HepG2 (cell line): ENCODE data around the gene S100A5. TPM values are rescaled to one million over a fixed set of nuclear protein-coding genes. Genes with fewer than 3 reads are reported as not detected.
A peak's percentile ranks its signal among the peaks of the same experiment; 100 is the strongest.

ENCODE experiments used
- FOSL1 ChIP-seq: sonication (generic); formaldehyde crosslinking; IDR thresholded peaks from 2 replicates; pipeline ENCODE4 v1.9.0; 2021; ENCODE audit warnings: missing genetic modification reagents, borderline replicate concordance
- FOXA1 ChIP-seq, 2 experiments: fragments of 450-650 bp in 1 of 2; sonication (generic) in 1 of 2; formaldehyde crosslinking in 1 of 2; IDR thresholded peaks; 2 replicates each; pipeline versions ENCODE4 v1.4.0 to v1.6.1; 2016 to 2020; ENCODE audit warnings: missing genetic modification reagents in 1 of 2
- IKZF1 ChIP-seq: fragments of 450-650 bp; IDR thresholded peaks from 2 replicates; pipeline ENCODE4 v1.7.1; 2016
- ISL2 ChIP-seq: sonication (generic); formaldehyde crosslinking; IDR thresholded peaks from 2 replicates; pipeline ENCODE4 v1.5.0; 2020; ENCODE audit warnings: missing genetic modification reagents
- KAT8 ChIP-seq: IDR thresholded peaks from 2 replicates; pipeline ENCODE4 v1.6.1; 2016; ENCODE audit warnings: missing genetic modification reagents, missing compliant biosample characterization
- KLF9 ChIP-seq: IDR thresholded peaks from 2 replicates; pipeline ENCODE4 v1.6.1; 2016; ENCODE audit warnings: low read depth
- MTERF4 ChIP-seq: sonication (generic); formaldehyde crosslinking; IDR thresholded peaks from 2 replicates; pipeline ENCODE4 v1.8.0; 2023; ENCODE audit warnings: mild to moderate bottlenecking, missing genetic modification reagents
- NBN ChIP-seq: fragments of 450-650 bp; conservative IDR thresholded peaks from 2 replicates; pipeline ENCODE4 v1.6.1; 2017
- PLRG1 ChIP-seq: fragments of 450-650 bp; conservative IDR thresholded peaks from 2 replicates; pipeline ENCODE4 v1.6.1; 2016
- RARG ChIP-seq: sonication (generic); formaldehyde crosslinking; IDR thresholded peaks from 2 replicates; pipeline ENCODE4 v1.4.0; 2020; ENCODE audit warnings: low read depth, mild to moderate bottlenecking, missing genetic modification reagents
- SOX13 ChIP-seq, 3 experiments: fragments of 450-650 bp in 1 of 3; sonication (generic) in 1 of 3; formaldehyde crosslinking in 1 of 3; IDR thresholded peaks in 2 of 3; conservative IDR thresholded peaks in 1 of 3; 2 replicates each; pipeline versions ENCODE4 v1.5.0 to v1.6.1; 2016 to 2020; ENCODE audit warnings: antibody characterized with exemption in 1 of 3, mild to moderate bottlenecking in 1 of 3, missing compliant biosample characterization in 1 of 3, missing genetic modification reagents in 1 of 3, moderate library complexity in 1 of 3
- TBL1XR1 ChIP-seq: fragments of 150-350 bp; IDR thresholded peaks from 2 replicates; pipeline ENCODE4 v1.6.1; 2014; ENCODE audit warnings: borderline replicate concordance, low read length; ENCODE audit not compliant: partially characterized antibody
- TFAP4 ChIP-seq: sonication (generic); IDR thresholded peaks from 2 replicates; pipeline ENCODE4 v1.6.1; 2016; ENCODE audit warnings: low read depth, borderline replicate concordance
- ZBTB7B ChIP-seq: sonication (generic); formaldehyde crosslinking; IDR thresholded peaks from 2 replicates; pipeline ENCODE4 v1.4.0; 2020; ENCODE audit warnings: missing genetic modification reagents
- ZNF251 ChIP-seq: sonication (generic); formaldehyde crosslinking; IDR thresholded peaks from 2 replicates; pipeline ENCODE4 v1.9.0; 2021; ENCODE audit warnings: mild to moderate bottlenecking, missing genetic modification reagents
- ZNF256 ChIP-seq: sonication (generic); formaldehyde crosslinking; conservative IDR thresholded peaks from 2 replicates; pipeline ENCODE4 v1.4.0; 2020; ENCODE audit warnings: missing genetic modification reagents
- ZNF441 ChIP-seq: sonication (generic); formaldehyde crosslinking; IDR thresholded peaks from 2 replicates; pipeline ENCODE4 v1.7.0; 2021; ENCODE audit warnings: missing genetic modification reagents, borderline replicate concordance
- ZNF737 ChIP-seq: sonication (generic); formaldehyde crosslinking; IDR thresholded peaks from 2 replicates; pipeline ENCODE4 v1.5.0; 2020; ENCODE audit warnings: missing genetic modification reagents, mild to moderate bottlenecking, borderline replicate concordance
- ZNF746 ChIP-seq: sonication (generic); formaldehyde crosslinking; IDR thresholded peaks from 2 replicates; pipeline ENCODE4 v1.8.0; 2022; ENCODE audit warnings: mild to moderate bottlenecking, missing genetic modification reagents
- polyA plus RNA-seq, 8 experiments: library from polyadenylated mRNA; depleted of rRNA in 3 of 8; stranded (reverse) in 7 of 8; unstranded in 1 of 8; fragments of >200 nt; fragmentation: Illumina TruSeq in 4 of 8; extraction: Trizol in 4 of 8; gene quantifications; 2 replicates each; pipeline versions ENCODE4 v1.2.1 to v1.2.3, GENCODE V29; 2011 to 2016; ENCODE audit warnings: low read depth in 4 of 8, missing spikeins in 1 of 8, mixed read lengths in 1 of 8; ENCODE audit not compliant: insufficient read depth in 1 of 8
- total RNA-seq, 5 experiments: library from RNA; depleted of rRNA; stranded (reverse); fragments of >200 nt; fragmentation: Illumina TruSeq; extraction: Trizol; gene quantifications; 2 replicates each; pipeline ENCODE4 v1.2.3, GENCODE V29; 2016; ENCODE audit warnings: low read depth in 1 of 5
- TF ChIP-seq, protein P1 (sequence below): sonication (generic); formaldehyde crosslinking; IDR thresholded peaks from 2 replicates; pipeline ENCODE4 v1.9.0; 2022; ENCODE audit warnings: missing genetic modification reagents, mild to moderate bottlenecking, borderline replicate concordance
- TF ChIP-seq, protein P2 (sequence below): sonication (generic); formaldehyde crosslinking; IDR thresholded peaks from 2 replicates; pipeline ENCODE4 v1.4.0; 2020; ENCODE audit warnings: missing genetic modification reagents, low read depth, mild to moderate bottlenecking, borderline replicate concordance
- TF ChIP-seq, protein P3 (sequence below): IDR thresholded peaks from 2 replicates; pipeline ENCODE4 v1.6.1; 2016; ENCODE audit warnings: missing genetic modification reagents, missing compliant biosample characterization

S100A5 gene
- total and polyA plus RNA-seq, 2 of the 13 experiments (the other 11 are each of a cell fraction or from before 2014, with no cell fraction given) = not detected

DNA sequence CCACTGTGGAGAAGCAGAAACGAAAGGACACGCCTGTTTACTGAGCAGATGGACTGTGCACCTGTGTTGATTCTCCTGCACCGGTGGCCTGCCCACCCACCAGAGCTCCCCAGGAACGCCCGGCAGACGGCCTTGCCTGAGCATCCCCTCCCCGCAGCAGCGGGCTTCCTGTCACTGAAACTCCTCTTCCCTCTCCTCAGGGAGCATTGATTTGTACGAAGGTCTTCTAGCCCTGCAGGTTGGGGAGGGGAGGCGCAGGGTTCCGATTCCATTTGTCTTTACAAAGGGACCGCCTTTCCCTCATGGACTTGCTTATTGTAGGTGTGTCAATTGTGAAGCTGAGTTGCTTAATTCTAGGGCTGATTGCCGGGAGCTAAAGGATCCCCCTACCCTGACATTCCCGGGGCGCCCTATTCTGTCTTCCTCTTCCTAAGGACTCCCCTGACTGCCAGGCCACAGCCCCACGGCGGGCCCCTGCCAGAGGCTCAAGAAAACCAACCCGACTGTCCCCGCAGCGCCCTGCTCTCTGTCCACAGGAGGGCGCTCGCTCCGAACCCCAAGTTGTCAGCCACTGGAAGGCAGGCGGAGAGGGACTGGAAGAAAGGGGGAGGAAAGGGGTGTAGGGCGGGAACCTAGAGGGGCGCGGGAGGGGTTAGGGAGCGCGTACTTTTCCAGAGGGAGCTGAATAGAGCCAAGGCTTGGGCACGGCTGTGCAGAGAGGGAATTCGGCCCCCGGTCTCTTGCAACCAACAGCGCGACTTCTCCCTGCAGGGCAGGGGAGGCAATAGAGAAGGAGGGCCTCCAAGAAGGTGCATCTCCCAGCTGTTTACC lies 7.8 kb downstream of the S100A5 start (continued):
- TF ChIP-seq ZBTB7B (peak; percentile 70; the same call in 1 of the 2 replicates), ISL2 (CRISPR knock-in tag) (no peak), ZNF746 (CRISPR knock-in tag) (no peak), ZNF737 (CRISPR knock-in tag) (no peak), NBN (no peak), ZNF256 (CRISPR knock-in tag) (no peak), ZNF441 (CRISPR knock-in tag) (no peak), MTERF4 (no peak), TBL1XR1 (no peak), RARG (CRISPR knock-in tag) (no peak), PLRG1 (no peak), FOXA1 (IDR thresholded peaks at IDR 0.05) (no peak), FOXA1 (CRISPR knock-in tag; IDR thresholded peaks at IDR 0.05) (peak; percentile 92), FOSL1 (CRISPR knock-in tag) (no peak), SOX13 (IDR thresholded peaks at IDR 0.05) (no peak), SOX13 (CRISPR knock-in tag; conservative IDR thresholded peaks at IDR 0.05 in 1 of 2, IDR thresholded peaks at IDR 0.05 in 1 of 2) (peak in 1 of 2 experiments; percentile 47; a peak in 1 of 4 replicates), ZNF251 (CRISPR knock-in tag) (no peak), KLF9 (CRISPR knock-in tag) (no peak), IKZF1 (no peak), TFAP4 (peak; percentile 53; the same call in 1 of the 2 replicates), KAT8 (peak; percentile 46; the same call in 1 of the 2 replicates)
- TF ChIP-seq, protein P1, sequence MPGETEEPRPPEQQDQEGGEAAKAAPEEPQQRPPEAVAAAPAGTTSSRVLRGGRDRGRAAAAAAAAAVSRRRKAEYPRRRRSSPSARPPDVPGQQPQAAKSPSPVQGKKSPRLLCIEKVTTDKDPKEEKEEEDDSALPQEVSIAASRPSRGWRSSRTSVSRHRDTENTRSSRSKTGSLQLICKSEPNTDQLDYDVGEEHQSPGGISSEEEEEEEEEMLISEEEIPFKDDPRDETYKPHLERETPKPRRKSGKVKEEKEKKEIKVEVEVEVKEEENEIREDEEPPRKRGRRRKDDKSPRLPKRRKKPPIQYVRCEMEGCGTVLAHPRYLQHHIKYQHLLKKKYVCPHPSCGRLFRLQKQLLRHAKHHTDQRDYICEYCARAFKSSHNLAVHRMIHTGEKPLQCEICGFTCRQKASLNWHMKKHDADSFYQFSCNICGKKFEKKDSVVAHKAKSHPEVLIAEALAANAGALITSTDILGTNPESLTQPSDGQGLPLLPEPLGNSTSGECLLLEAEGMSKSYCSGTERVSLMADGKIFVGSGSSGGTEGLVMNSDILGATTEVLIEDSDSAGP = peak; percentile 51; the same call in 1 of the 2 replicates
- TF ChIP-seq, protein P2, sequence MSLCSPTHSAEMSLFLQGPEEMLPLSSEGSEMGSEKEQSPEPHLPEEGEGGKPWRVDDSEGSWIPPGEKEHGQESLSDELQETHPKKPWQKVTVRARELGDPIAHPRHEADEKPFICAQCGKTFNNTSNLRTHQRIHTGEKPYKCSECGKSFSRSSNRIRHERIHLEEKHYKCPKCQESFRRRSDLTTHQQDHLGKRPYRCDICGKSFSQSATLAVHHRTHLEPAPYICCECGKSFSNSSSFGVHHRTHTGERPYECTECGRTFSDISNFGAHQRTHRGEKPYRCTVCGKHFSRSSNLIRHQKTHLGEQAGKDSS (CRISPR knock-in tag) = no peak
- TF ChIP-seq, protein P3, sequence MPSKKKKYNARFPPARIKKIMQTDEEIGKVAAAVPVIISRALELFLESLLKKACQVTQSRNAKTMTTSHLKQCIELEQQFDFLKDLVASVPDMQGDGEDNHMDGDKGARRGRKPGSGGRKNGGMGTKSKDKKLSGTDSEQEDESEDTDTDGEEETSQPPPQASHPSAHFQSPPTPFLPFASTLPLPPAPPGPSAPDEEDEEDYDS = peak; percentile 16; the same call in 1 of the 2 replicates
